ENCODE data around the gene PERP. TPM values are rescaled to one million over a fixed set of nuclear protein-coding genes. Genes with fewer than 3 reads are reported as not detected.

Gene PERP
- total and polyA plus RNA-seq, 2 of the 8 experiments (the other 6 are each of a cell fraction or from before 2014, with no cell fraction given): 21.0 to 26.7 TPM

- no peak overlapping the region for H3K9ac ChIP-seq (replicated peaks in 1 of 4; ENCODE audit: extremely low read depth in 1 of 4, low read depth in 3 of 4, low read length in 3 of 4)
- no peak overlapping the region for H2BK15ac ChIP-seq (ENCODE audit: low read length)
- no peaks in the 10 kb centered on the region for H4K20me1 ChIP-seq (replicated peaks in 1 of 2; ENCODE audit: control insufficient read depth in 1 of 2, insufficient read depth in 2 of 2, low read length in 2 of 2)
- TF ChIP-seq MAFK (IDR thresholded peaks at IDR 0.05; ENCODE audit: low read depth, low read length) (no peak), MAX (IDR thresholded peaks at IDR 0.05) (no peak), PHF8 (conservative IDR thresholded peaks at IDR 0.05; ENCODE audit: low read depth, low read length) (no peak), TAF7 (optimal IDR thresholded peaks at IDR 0.05; ENCODE audit: borderline replicate concordance, low read depth, low read length) (no peak), ATF2 (IDR thresholded peaks at IDR 0.05; ENCODE audit: low read length) (no peak)
- peaks cover 0 to 5% (median 0%) of the 10 kb centered on the region in 4 experiments; a peak in 1 of 8 replicates for H3K36me3 ChIP-seq (ENCODE audit: control insufficient read depth in 2 of 4, insufficient read depth in 4 of 4, low read length in 3 of 4)
- H4K91ac ChIP-seq (replicated peaks; ENCODE audit: insufficient read length, low read length): no peak overlapping the region
- H3K4me2 ChIP-seq (ENCODE audit: insufficient read depth in 1 of 2, low read depth in 2 of 2, low read length in 2 of 2): no peak overlapping the region
- peaks cover 4% of the 10 kb centered on the region for H3K23me2 ChIP-seq (ENCODE audit: low read depth, low read length)
- no peak overlapping the region for H2BK5ac ChIP-seq (ENCODE audit: low read depth, low read length)
- no peak overlapping the region for H3K56ac ChIP-seq (replicated peaks; ENCODE audit: insufficient read length, low read depth, low read length)
- no peak overlapping the region for H3K4ac ChIP-seq (replicated peaks; ENCODE audit: insufficient read length, low read depth, low read length)
- no peaks in the 10 kb centered on the region for H3K79me1 ChIP-seq (ENCODE audit: low read depth, low read length)
- CTCF ChIA-PET (ENCODE audit: partially characterized antibody): no interaction called here
- no peak overlapping the region for H2BK12ac ChIP-seq (ENCODE audit: low read depth, low read length)
- no peak overlapping the region for H4K8ac ChIP-seq (ENCODE audit: extremely low read depth, insufficient read depth, low read length)
- H2AFZ ChIP-seq (ENCODE audit: low read length): no peak overlapping the region
- no peaks in the 10 kb centered on the region for H3K9me3 ChIP-seq (ENCODE audit: insufficient read depth in 2 of 2, low read depth in 1 of 2, low read length in 1 of 2)
- 89% methylated on average over 10 of the region's 10 CpGs; no CpG with 5 or more reads in 1 of the 2 experiments for WGBS, 2 experiments (ENCODE audit: extremely low coverage in 1 of 2, insufficient coverage in 1 of 2, insufficient read length in 1 of 2, insufficient replicate concordance in 2 of 2, low coverage in 1 of 2, low lambda C conversion rate in 2 of 2, missing lambda C conversion rate in 1 of 2)
- peaks cover 0 to 58% of the 10 kb centered on the region in 2 experiments; a peak in 3 of 4 replicates for H3K79me2 ChIP-seq (ENCODE audit: control insufficient read depth in 1 of 2, insufficient read depth in 2 of 2, low read length in 2 of 2)
- H2BK20ac ChIP-seq (ENCODE audit: low read length): no peak overlapping the region
- no peak overlapping the region for H3K27ac ChIP-seq (ENCODE audit: low read depth, low read length)
- H3K27me3 ChIP-seq (replicated peaks in 1 of 4; ENCODE audit: control insufficient read depth in 3 of 4, extremely low read depth in 1 of 4, insufficient read depth in 3 of 4, low read length in 3 of 4): no peaks in the 10 kb centered on the region
- DNase-seq (ENCODE audit: low read depth in 1 of 2, low spot score in 2 of 2) (no peak), FAIRE-seq (no peak)
- H3K18ac ChIP-seq (ENCODE audit: extremely low read depth, low read length): no peak overlapping the region
- no peak overlapping the region for H3K23ac ChIP-seq (ENCODE audit: insufficient read length)
- no peak overlapping the region for H4K5ac ChIP-seq (ENCODE audit: insufficient read length, low read depth, low read length)
- no peak overlapping the region for H2BK120ac ChIP-seq (replicated peaks; ENCODE audit: low read depth, low read length)
- no peak overlapping the region for H2AK5ac ChIP-seq (ENCODE audit: low read depth, low read length)
- POLR2A ChIA-PET (ENCODE audit: partially characterized antibody): no interaction called here
- peaks cover 0 to 6% (median 4%) of the 10 kb centered on the region in 4 experiments; a peak in 3 of 7 replicates for H3K4me1 ChIP-seq (replicated peaks in 1 of 4; ENCODE audit: control insufficient read depth in 3 of 4, insufficient read depth in 4 of 4, low read length in 3 of 4)
- H3K4me3 ChIP-seq (ENCODE audit: extremely low read depth in 1 of 4, insufficient read depth in 2 of 4, low read depth in 3 of 4, low read length in 4 of 4): no peak overlapping the region
- no peak overlapping the region for H3K14ac ChIP-seq (ENCODE audit: insufficient read length)
Observed at GRCh38 chr6:138101946-138102731, 5.1 kb downstream of the PERP start.
